Dedifferentiated amniotic fluid mesenchymal stem cell (primary cell): Measurements from ENCODE around the gene CFAP61.
"Not testable (repeated sequence)": the region's sequence is repeated elsewhere in the genome, so short reads cannot be mapped to it uniquely, and the experiment has no call there.

ENCODE experiments used
- DNase-seq: peaks from one replicate; pipeline ENCODE4 v3.0.0-alpha.2; 2016; ENCODE audit errors: extremely low spot score

The CFAP61 gene

GRCh38 chr20:20207872-20208271, 155.5 kb downstream of the CFAP61 start:
- no peak for DNase-seq

- DNase-seq, result no peak
Observed at GRCh38 chr20:20209684-20210083, 157.4 kb downstream of the CFAP61 start.

- DNase-seq, result no peak
Observed at GRCh38 chr20:20210327-20210726, 158.0 kb downstream of the CFAP61 start.

- DNase-seq, result no peak
Observed at GRCh38 chr20:20210943-20211273, 158.6 kb downstream of the CFAP61 start.

GRCh38 chr20:20211274-20211987, 159.1 kb downstream of the CFAP61 start:
- DNase-seq, result no peak

GRCh38 chr20:20211988-20212518, 159.7 kb downstream of the CFAP61 start:
- no peak for DNase-seq

GRCh38 chr20:20212675-20213096, 160.4 kb downstream of the CFAP61 start:
- no peak for DNase-seq

- DNase-seq, result no peak
Observed at GRCh38 chr20:20213526-20214121, 161.3 kb downstream of the CFAP61 start.

GRCh38 chr20:20214757-20215275, 162.5 kb downstream of the CFAP61 start:
- no peak for DNase-seq

GRCh38 chr20:20215976-20216727, 163.8 kb downstream of the CFAP61 start:
- no peak for DNase-seq

GRCh38 chr20:20216941-20217340, 164.6 kb downstream of the CFAP61 start:
- no peak for DNase-seq

GRCh38 chr20:20217621-20218020, 165.3 kb downstream of the CFAP61 start:
- no peak for DNase-seq

GRCh38 chr20:20218106-20218505, 165.8 kb downstream of the CFAP61 start:
- DNase-seq, result not testable (repeated sequence)

GRCh38 chr20:20219016-20219415, 166.7 kb downstream of the CFAP61 start:
- DNase-seq, result no peak

- no peak for DNase-seq
Observed at GRCh38 chr20:20220134-20220533, 167.8 kb downstream of the CFAP61 start.

- no peak for DNase-seq
Observed at GRCh38 chr20:20223981-20224380, 171.6 kb downstream of the CFAP61 start.

- no peak for DNase-seq
Observed at GRCh38 chr20:20224806-20225205, 172.5 kb downstream of the CFAP61 start.

- DNase-seq, result no peak
Observed at GRCh38 chr20:20225325-20226043, 173.2 kb downstream of the CFAP61 start.

- no peak for DNase-seq
Observed at GRCh38 chr20:20226554-20226953, 174.2 kb downstream of the CFAP61 start.

- no peak for DNase-seq
Observed at GRCh38 chr20:20227013-20227571, 174.8 kb downstream of the CFAP61 start.

GRCh38 chr20:20228351-20228750, 176.0 kb downstream of the CFAP61 start:
- no peak for DNase-seq
